Mucosa of gallbladder (tissue), 1 donor: ENCODE measurements around the gene SPTLC1. TPM values are rescaled to one million over a fixed set of nuclear protein-coding genes. Genes with fewer than 3 reads are reported as not detected.

ENCODE experiments used
- total RNA-seq: library from RNA; stranded (reverse); gene quantifications from one replicate; pipeline ENCODE4 v1.2.1, GENCODE V29; 2021
- donor health status: DM: no; HTN: no; CAD: no.

The SPTLC1 gene
- total RNA-seq, 1 donor from 2014 or later: 65.1 TPM

Other genes starting within 250 kb of the SPTLC1 start
- gene ROR2, start 165.2 kb downstream of the SPTLC1 start, total RNA-seq: 21.5 TPM
- 56.7 TPM for gene IARS1, start 178.3 kb upstream of the SPTLC1 start, total RNA-seq
- 25.1 TPM for gene NOL8, start 209.9 kb upstream of the SPTLC1 start, total RNA-seq
- 2.3 TPM for gene CENPP, start 210.5 kb upstream of the SPTLC1 start, total RNA-seq